ENCODE data around the gene SLC25A53. TPM values are rescaled to one million over a fixed set of nuclear protein-coding genes. Genes with fewer than 3 reads are reported as not detected.

The SLC25A53 gene
- polyA plus RNA-seq, 1 donor (not counting 4 experiments of a cell fraction or from before 2014, with no cell fraction given): 2.7 TPM

DNA sequence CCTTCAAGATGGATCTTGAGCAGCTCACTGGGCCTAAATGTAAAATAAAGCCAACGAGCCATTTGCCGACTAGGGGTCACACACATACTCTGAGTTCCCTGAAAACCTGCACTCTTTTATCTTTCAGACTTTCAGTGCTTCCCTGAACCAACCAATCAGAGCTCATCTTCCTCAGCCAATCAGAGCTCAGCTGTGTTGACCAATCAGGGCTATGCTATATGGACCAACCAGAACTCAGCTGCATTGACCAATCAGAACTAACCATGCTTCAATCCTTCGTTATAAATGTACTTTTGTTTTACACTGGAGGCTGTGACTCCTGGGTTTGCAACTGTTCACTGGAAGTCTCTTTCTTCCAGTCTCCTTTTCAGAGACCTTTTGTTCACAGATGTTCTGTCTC, 19.3 kb downstream of the SLC25A53 start:
- Histone ChIP-seq H3K9me3 (ENCODE audit: control insufficient read depth, low read depth, low read length) (no peaks in the 10 kb centered on the region), H2AFZ (ENCODE audit: control insufficient read depth, low read length) (no peak overlapping the region), H3K4me3 (ENCODE audit: control insufficient read depth in 2 of 3, extremely low read depth in 1 of 3, insufficient read depth in 2 of 3, low read depth in 1 of 3, low read length in 3 of 3) (no peak overlapping the region), H3K9ac (ENCODE audit: control insufficient read depth, extremely low read depth, insufficient read depth, low read length) (no peak overlapping the region), H3K4me2 (ENCODE audit: control insufficient read depth, extremely low read depth, insufficient read depth, low read depth, low read length) (no peak overlapping the region), H3K27ac (ENCODE audit: control insufficient read depth, insufficient read depth, low read length) (no peak overlapping the region), H3K27me3 (ENCODE audit: control insufficient read depth, extremely low read depth, insufficient read depth, low read length) (no peaks in the 10 kb centered on the region), H3K79me2 (ENCODE audit: control insufficient read depth, insufficient read depth, low read length) (no peaks in the 10 kb centered on the region), H3K9me1 (ENCODE audit: control insufficient read depth, extremely low read depth, insufficient read depth, low read length) (no peaks in the 10 kb centered on the region), H3K36me3 (ENCODE audit: control insufficient read depth in 2 of 2, extremely low read depth in 1 of 2, insufficient read depth in 2 of 2, low read length in 2 of 2) (no peaks in the 10 kb centered on the region), H4K20me1 (ENCODE audit: control insufficient read depth, extremely low read depth, insufficient read depth, low read length) (no peaks in the 10 kb centered on the region), H3K4me1 (ENCODE audit: control insufficient read depth, extremely low read depth, insufficient read depth, low read length) (no peaks in the 10 kb centered on the region)
- no peak for DNase-seq (ENCODE audit: low read depth, low spot score)
- dilution Hi-C loops (cut with MboI; ENCODE audit: extremely low pct_ligation_motif_present, low sequenced_read_pairs): no loop called here
- TF ChIP-seq, protein P1, sequence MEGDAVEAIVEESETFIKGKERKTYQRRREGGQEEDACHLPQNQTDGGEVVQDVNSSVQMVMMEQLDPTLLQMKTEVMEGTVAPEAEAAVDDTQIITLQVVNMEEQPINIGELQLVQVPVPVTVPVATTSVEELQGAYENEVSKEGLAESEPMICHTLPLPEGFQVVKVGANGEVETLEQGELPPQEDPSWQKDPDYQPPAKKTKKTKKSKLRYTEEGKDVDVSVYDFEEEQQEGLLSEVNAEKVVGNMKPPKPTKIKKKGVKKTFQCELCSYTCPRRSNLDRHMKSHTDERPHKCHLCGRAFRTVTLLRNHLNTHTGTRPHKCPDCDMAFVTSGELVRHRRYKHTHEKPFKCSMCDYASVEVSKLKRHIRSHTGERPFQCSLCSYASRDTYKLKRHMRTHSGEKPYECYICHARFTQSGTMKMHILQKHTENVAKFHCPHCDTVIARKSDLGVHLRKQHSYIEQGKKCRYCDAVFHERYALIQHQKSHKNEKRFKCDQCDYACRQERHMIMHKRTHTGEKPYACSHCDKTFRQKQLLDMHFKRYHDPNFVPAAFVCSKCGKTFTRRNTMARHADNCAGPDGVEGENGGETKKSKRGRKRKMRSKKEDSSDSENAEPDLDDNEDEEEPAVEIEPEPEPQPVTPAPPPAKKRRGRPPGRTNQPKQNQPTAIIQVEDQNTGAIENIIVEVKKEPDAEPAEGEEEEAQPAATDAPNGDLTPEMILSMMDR (optimal IDR thresholded peaks at IDR 0.05 in 1 of 3, IDR thresholded peaks at IDR 0.05 in 1 of 3, conservative IDR thresholded peaks at IDR 0.05 in 1 of 3; ENCODE audit: extremely low read depth in 1 of 3, insufficient read depth in 2 of 3, low read length in 3 of 3): no peak
- FAIRE-seq: no peak

DNA sequence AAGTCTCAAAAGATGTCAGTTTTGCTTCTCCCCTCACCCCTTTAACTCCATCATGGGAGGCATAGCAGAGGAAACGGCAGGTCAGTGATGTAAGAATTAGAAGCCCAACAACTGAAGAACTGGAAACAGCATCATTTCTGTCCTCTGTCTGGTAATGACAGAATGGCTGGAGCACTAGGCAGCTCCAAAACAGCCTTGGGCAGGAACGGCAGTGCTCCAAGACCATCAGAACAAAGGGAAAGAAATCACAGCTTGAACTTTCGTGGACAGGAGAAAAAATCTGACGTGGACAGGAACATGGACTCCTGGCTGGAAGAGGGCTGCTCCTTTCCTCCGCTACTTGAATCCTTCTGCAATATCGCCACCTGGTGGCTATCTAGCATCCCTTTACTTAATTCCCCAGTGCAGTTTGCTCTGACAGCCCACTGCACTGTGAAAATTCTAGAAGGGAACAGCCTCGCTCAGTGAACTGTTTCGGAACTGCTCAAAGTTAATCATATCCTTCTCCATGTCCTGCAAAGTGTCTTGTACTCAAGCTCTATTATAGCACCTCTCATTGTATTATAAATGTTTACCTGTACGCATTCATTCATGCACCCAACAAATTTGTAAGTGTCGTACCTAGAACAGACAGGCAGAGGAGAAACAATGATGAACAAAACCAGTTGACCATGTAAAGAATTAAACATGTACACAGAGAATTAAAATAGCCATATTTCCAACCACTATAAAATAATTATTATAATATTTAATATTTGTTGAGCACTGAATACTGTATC, 20.4 kb downstream of the SLC25A53 start:
- no peaks in the 10 kb centered on the region for H3K4me1 ChIP-seq (ENCODE audit: control insufficient read depth, extremely low read depth, insufficient read depth, low read length)
- H3K27me3 ChIP-seq (ENCODE audit: control insufficient read depth, extremely low read depth, insufficient read depth, low read length): no peaks in the 10 kb centered on the region
- TF ChIP-seq EZH2 (IDR thresholded peaks at IDR 0.05; ENCODE audit: low read length): no peak
- TF ChIP-seq, protein P1 (optimal IDR thresholded peaks at IDR 0.05 in 1 of 3, IDR thresholded peaks at IDR 0.05 in 1 of 3, conservative IDR thresholded peaks at IDR 0.05 in 1 of 3; ENCODE audit: extremely low read depth in 1 of 3, insufficient read depth in 2 of 3, low read length in 3 of 3): peak; percentile 76 to 86 (median 77)
- H3K4me3 ChIP-seq (ENCODE audit: control insufficient read depth in 2 of 3, extremely low read depth in 1 of 3, insufficient read depth in 2 of 3, low read depth in 1 of 3, low read length in 3 of 3): peak overlapping the region in 1 of 3 experiments; percentile 19
- H3K9me3 ChIP-seq (ENCODE audit: control insufficient read depth, low read depth, low read length): no peaks in the 10 kb centered on the region
- H3K4me2 ChIP-seq (ENCODE audit: control insufficient read depth, extremely low read depth, insufficient read depth, low read depth, low read length): peak overlapping the region; percentile 44
- DNase-seq (ENCODE audit: low read depth, low spot score) (peak; percentile 32), FAIRE-seq (peak; percentile 74)
- H3K9me1 ChIP-seq (ENCODE audit: control insufficient read depth, extremely low read depth, insufficient read depth, low read length): no peaks in the 10 kb centered on the region
- no peak overlapping the region for H3K27ac ChIP-seq (ENCODE audit: control insufficient read depth, insufficient read depth, low read length)
- H4K20me1 ChIP-seq (ENCODE audit: control insufficient read depth, extremely low read depth, insufficient read depth, low read length): no peaks in the 10 kb centered on the region
- peak overlapping the region; percentile 50 for H2AFZ ChIP-seq (ENCODE audit: control insufficient read depth, low read length)
- dilution Hi-C loops (cut with MboI; ENCODE audit: extremely low pct_ligation_motif_present, low sequenced_read_pairs): no loop called here
- H3K9ac ChIP-seq (ENCODE audit: control insufficient read depth, extremely low read depth, insufficient read depth, low read length): no peak overlapping the region
- H3K36me3 ChIP-seq (ENCODE audit: control insufficient read depth in 2 of 2, extremely low read depth in 1 of 2, insufficient read depth in 2 of 2, low read length in 2 of 2): no peaks in the 10 kb centered on the region
- H3K79me2 ChIP-seq (ENCODE audit: control insufficient read depth, insufficient read depth, low read length): no peaks in the 10 kb centered on the region

Data from keratinocyte (primary cell).